ENCODE results near the gene ABT1. TPM values are rescaled to one million over a fixed set of nuclear protein-coding genes. Genes with fewer than 3 reads are reported as not detected.

The ABT1 gene
- total and polyA plus RNA-seq, 2 experiments from 2014 or later, result 25.7 to 29.1 TPM

- DNase-seq (ENCODE audit: low spot score) (no peak), ATAC-seq (no peak)
- Mint-ChIP-seq H3K27ac (no peak overlapping the region), H3K9me3 (peaks cover 18% of the 10 kb centered on the region), H3K36me3 (ENCODE audit: low read depth) (no peaks in the 10 kb centered on the region), H3K4me3 (no peak overlapping the region), H3K27me3 (ENCODE audit: insufficient read depth, low read depth, poor library complexity) (no peaks in the 10 kb centered on the region), H3K4me1 (no peaks in the 10 kb centered on the region)
- H3K36me3 ChIP-seq (ENCODE audit: insufficient read depth), result no peaks in the 10 kb centered on the region
- H3F3A ChIP-seq (replicated peaks; ENCODE audit: low read depth), result no peaks in the 10 kb centered on the region
- no peak overlapping the region for H3K4me3 ChIP-seq
- no peak overlapping the region for H3K27ac ChIP-seq (ENCODE audit: low read depth)
- no peak overlapping the region for H2AFZ ChIP-seq
- H3K9me2 ChIP-seq (ENCODE audit: insufficient read depth), result no peaks in the 10 kb centered on the region
- H3K4me2 ChIP-seq, result no peak overlapping the region
- H3K79me2 ChIP-seq (replicated peaks; ENCODE audit: insufficient read depth), result no peaks in the 10 kb centered on the region
- no peak for TF ChIP-seq JUNB (IDR thresholded peaks at IDR 0.05; ENCODE audit: unreplicated experiment)
- TF ChIP-seq STAT1 (IDR thresholded peaks at IDR 0.05; ENCODE audit: unreplicated experiment), result no peak
- TF ChIP-seq REST (IDR thresholded peaks at IDR 0.05; ENCODE audit: unreplicated experiment), result no peak
- no peak for TF ChIP-seq ZNF114 (CRISPR knock-in tag; IDR thresholded peaks at IDR 0.05)
- no peak for TF ChIP-seq POLR2AphosphoS5 (IDR thresholded peaks at IDR 0.05; ENCODE audit: low read depth)
- no peak for TF ChIP-seq ZNF331 (CRISPR knock-in tag; IDR thresholded peaks at IDR 0.05; ENCODE audit: low read depth)
- TF ChIP-seq CTCF (conservative IDR thresholded peaks at IDR 0.05; ENCODE audit: low read depth in 2 of 2), result no peak
- no peak for TF ChIP-seq ETS1 (IDR thresholded peaks at IDR 0.05)
- no peak for TF ChIP-seq EZH2phosphoT487 (IDR thresholded peaks at IDR 0.05; ENCODE audit: unreplicated experiment)
- H3K4me1 ChIP-seq (ENCODE audit: insufficient read depth), result no peaks in the 10 kb centered on the region
- H3K27me3 ChIP-seq (ENCODE audit: insufficient read depth), result no peaks in the 10 kb centered on the region
- H4K20me1 ChIP-seq (replicated peaks; ENCODE audit: insufficient read depth), result peaks cover 2% of the 10 kb centered on the region; the same call in 1 of the 2 replicates
These were observed 31.1 kb downstream of the ABT1 start for GRCh38 chr6:26627843-26628242.

- Mint-ChIP-seq H3K27me3 (ENCODE audit: insufficient read depth, low read depth, poor library complexity) (no peaks in the 10 kb centered on the region), H3K27ac (no peak overlapping the region), H3K4me3 (no peak overlapping the region), H3K9me3 (peaks cover 13% of the 10 kb centered on the region), H3K36me3 (ENCODE audit: low read depth) (no peaks in the 10 kb centered on the region), H3K4me1 (no peaks in the 10 kb centered on the region)
- H3K36me3 ChIP-seq (ENCODE audit: insufficient read depth), result no peaks in the 10 kb centered on the region
- ATAC-seq, result no peak
- no peaks in the 10 kb centered on the region for H3F3A ChIP-seq (replicated peaks; ENCODE audit: low read depth)
- no peak overlapping the region for H3K4me3 ChIP-seq
- H2AFZ ChIP-seq, result no peak overlapping the region
- no peaks in the 10 kb centered on the region for H3K9me2 ChIP-seq (ENCODE audit: insufficient read depth)
- H3K4me1 ChIP-seq (ENCODE audit: insufficient read depth), result no peaks in the 10 kb centered on the region
- H3K79me2 ChIP-seq (replicated peaks; ENCODE audit: insufficient read depth), result no peaks in the 10 kb centered on the region
- H3K27ac ChIP-seq (ENCODE audit: low read depth), result no peak overlapping the region
- no peaks in the 10 kb centered on the region for H3K27me3 ChIP-seq (ENCODE audit: insufficient read depth)
- no peak overlapping the region for H3K4me2 ChIP-seq
- peaks cover 8% of the 10 kb centered on the region; the same call in 1 of the 2 replicates for H4K20me1 ChIP-seq (replicated peaks; ENCODE audit: insufficient read depth)
- DNase-seq (ENCODE audit: low spot score), result no peak
- TF ChIP-seq ZNF462 (CRISPR knock-in tag; IDR thresholded peaks at IDR 0.05), result no peak
These were observed 32.6 kb downstream of the ABT1 start for GRCh38 chr6:26629359-26629758.
